ENCODE data around the gene KIF12.

The KIF12 gene

DNA sequence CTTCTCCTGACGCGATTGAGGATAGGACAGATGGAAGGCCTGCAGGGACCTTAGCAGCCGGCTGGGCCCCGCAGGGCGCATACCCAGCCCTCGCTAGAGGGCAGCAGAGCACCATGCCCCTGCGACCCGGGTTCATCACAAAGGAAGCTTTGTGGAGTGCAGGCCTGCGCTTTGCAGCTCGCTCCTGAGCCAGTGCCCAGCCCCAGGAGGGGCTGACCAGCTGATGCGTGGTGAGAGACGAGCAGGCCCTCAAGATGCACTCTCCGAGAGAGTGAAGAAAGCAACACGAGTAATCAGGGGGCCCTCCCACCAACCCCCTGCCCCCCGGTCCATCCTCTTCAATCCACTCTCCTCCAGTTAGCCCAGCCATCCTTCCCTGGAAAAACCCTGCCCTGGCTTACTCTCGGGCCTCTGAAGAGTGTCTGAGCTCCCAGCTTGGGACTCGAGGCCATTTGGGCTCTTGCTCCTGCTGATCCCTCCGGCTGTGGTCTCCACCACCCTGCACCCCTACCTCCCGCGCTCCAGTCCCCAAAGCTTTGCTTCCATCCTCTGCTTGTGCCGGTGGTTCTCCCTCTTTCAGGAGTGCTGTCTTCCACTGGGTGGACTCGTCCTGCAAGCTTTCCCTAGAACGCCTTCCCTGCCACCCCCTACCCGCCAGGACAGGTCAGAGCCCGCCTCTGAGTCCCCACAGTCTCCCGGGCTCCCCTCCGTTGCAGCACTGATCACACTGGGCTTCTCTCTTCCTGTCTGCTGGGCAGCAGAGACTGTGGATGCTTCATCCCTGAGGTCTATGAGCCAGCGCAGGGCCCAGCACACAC lies 9.1 kb upstream of the KIF12 start:
- peak; percentile 51 for FAIRE-seq
- peak; percentile 47 for DNase-seq (ENCODE audit: extremely low spot score, insufficient read length, low read depth)

DNA sequence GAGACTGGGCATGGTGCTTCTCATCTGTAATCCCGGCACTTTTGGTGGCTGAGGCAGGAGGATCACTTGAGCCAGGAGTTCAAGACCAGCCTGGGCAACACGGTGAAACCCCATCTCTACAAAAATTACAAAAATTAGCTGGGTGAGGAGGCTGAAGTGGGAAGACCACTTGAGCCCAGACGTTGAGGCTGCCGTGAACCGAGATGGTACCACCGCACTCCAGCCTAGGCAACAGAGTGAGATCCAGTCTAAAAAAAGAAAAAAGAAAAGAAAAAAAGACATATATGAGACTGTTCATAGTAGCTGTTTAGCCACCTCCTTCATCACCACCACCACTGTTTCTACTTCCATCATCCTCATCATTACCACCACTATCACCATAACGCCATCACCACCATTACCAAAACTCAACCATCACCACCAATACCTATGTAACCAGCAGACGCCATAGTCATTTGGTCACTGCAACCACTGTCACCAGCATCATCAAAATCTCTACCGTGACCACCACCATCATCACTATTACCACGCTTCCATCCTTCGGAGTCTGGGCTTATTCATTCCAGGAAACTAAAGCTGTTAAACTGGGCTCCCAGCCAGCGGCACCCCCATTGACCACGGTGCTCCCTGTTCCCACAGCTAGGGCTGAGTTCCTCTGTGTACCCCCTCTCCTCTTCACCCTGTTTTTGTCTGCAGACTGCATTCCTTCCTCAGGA lies 8.4 kb upstream of the KIF12 start:
- DNase-seq (ENCODE audit: extremely low spot score, insufficient read length, low read depth) = no peak
- no peak for FAIRE-seq

DNA sequence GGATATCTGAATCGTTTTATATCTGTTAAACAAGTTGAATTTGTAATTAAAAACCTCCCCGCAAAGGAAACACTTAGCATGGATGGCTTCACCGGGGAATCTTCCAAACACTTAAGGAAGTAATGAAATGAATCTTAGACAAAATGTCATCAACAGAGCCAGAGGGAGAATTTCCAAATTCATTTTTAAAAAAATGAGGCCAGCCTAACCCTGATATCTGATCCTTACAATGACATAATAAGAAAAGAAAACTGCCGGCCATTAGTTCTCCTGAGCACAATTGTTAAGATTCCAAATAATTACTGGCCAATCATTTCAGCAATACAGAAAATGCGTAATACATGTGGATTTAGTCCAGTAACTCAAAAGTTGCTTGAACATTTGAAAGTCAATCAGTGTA lies 6.1 kb upstream of the KIF12 start:
- FAIRE-seq (no peak), DNase-seq (ENCODE audit: extremely low spot score, insufficient read length, low read depth) (no peak)

DNA sequence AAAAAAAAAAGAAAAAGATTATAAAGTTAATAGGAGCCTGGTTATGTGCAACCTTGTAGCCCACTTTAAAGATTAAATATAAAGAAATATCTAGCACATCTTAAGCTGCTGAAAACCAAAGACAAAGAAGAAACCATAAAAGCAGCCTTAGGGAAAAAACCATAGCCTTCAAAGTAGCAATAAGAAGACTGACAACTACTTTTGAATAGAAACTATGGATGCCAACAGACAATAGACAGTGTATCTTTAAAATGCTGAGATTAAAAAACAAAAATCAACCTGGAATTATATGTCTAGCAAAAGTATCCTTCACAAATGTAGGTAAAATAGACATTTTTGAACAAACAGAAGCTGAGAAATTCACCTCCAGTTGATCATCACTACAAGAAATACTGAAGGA lies 3.4 kb upstream of the KIF12 start:
- no peak for FAIRE-seq
- DNase-seq (ENCODE audit: extremely low spot score, insufficient read length, low read depth) = no peak

DNA sequence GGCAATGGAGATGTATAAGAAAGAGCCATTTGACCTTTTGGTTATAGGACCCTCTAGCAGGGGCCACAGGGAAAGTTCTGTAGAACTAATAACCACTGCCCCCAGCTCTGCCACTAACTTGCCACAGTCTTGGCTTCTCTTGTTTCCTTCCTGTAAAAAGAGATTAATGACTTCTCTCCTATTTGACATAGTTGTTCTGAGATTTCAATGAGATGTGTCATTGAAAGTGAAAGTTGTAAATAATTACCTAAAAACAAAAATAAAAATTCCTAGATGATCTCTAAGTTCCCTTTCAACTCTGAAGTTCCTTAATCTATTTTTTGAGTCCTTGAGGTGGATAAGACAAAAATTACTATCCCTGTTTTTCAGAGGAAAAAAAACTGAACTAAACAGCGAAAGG lies 1.4 kb upstream of the KIF12 start:
- no peak for FAIRE-seq
- no peak for DNase-seq (ENCODE audit: extremely low spot score, insufficient read length, low read depth)

DNA sequence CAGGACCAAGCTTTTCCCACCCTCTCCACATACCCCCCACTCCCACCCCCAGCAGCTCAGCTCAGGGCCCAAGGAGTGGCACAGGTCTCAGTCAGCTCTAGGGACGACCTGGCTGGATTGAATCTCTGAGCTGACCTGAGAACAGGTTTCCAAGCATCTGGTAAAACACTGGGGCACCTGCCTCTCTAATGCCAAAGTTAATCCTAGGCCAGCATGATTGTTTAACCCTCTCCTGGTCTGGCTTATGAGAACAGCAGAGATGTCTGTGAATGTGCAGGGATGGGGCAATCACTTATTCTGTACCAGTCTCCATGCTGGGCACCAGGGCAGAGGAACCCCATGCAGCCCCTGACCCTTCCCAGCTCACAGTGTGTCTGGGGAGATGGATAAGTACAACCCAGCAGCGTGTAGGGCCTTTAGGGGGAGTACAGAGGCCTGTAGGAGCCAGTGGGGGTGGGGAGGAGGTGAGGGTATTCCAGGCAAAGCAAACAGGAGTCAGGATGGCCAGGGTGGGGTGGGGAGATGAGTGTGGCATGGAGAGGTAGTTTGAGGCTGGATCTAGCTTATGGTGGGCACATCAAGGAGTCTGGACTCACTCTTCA lies 678 bp upstream of the KIF12 start:
- DNase-seq (ENCODE audit: extremely low spot score, insufficient read length, low read depth) = no peak

DNA sequence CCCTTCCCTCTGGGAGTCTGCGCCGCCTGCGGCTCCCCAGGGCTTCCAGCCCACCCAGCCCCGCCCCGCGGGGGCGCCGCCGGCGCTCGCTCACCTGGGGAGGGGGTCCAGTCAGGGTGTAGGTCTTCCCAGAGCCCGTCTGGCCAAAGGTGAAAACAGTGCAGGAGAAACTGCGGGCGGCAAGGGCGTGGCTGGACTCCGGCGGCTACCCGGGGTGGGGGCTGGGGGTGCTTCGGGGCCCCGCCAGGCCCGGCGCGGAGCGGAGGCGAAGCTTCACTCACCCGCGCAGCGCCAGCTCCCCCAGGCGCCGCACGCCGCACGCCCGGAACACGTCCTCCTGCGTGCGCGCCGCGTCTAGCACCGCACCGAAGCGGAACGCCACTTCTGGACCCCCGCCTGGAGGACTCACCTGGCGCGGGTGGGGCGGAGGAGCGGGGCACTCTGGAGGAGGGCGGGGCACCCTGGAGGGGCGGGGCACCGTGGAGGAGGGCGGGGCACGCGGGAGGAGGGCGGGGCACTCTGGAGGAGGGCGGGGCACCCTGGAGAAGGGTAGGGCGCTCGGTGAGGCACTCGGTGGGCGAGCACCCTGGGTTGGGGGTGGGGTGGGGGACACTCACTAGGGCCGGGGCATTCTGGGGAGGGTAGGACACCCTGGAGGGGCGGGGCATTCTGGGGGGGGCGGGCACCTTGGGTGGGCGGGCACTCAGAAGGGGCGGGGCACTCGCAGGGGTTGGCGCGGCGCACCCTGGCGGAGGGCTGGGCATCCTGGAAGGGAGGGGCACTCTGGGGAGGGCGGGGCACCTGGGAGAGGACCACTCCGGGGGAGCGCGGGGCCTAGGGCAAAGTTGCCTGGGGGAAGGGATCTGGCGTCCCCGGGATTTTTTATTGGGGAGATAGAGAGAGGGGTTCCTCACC lies 814 bp downstream of the KIF12 start:
- no peak for DNase-seq (ENCODE audit: extremely low spot score, insufficient read length, low read depth)

More for the DNA sequence above, 678 bp upstream of the KIF12 start:
- no peak for FAIRE-seq

DNA sequence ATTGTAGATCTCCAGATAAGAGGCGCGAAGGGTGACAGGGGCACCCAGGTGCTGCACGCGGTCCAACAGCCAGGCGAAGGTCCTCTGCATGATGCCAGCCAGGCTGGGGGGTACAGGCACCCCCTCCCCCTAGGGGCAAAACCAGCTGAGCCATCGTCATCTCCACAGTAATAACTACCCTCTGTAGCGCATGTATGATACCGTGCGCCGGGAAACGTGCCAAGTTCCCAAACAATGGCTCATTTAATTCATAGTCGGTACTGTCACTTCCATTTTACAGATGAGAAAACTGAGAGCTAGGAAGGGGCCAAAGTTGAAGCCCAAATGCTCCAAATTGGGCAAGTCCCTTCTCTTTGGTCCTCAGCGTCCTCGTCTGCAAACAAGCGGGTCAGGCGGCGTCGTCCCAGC lies 1.5 kb downstream of the KIF12 start:
- no peak for FAIRE-seq
- DNase-seq (ENCODE audit: extremely low spot score, insufficient read length, low read depth) = no peak

More for the DNA sequence above, 814 bp downstream of the KIF12 start:
- no peak for FAIRE-seq

DNA sequence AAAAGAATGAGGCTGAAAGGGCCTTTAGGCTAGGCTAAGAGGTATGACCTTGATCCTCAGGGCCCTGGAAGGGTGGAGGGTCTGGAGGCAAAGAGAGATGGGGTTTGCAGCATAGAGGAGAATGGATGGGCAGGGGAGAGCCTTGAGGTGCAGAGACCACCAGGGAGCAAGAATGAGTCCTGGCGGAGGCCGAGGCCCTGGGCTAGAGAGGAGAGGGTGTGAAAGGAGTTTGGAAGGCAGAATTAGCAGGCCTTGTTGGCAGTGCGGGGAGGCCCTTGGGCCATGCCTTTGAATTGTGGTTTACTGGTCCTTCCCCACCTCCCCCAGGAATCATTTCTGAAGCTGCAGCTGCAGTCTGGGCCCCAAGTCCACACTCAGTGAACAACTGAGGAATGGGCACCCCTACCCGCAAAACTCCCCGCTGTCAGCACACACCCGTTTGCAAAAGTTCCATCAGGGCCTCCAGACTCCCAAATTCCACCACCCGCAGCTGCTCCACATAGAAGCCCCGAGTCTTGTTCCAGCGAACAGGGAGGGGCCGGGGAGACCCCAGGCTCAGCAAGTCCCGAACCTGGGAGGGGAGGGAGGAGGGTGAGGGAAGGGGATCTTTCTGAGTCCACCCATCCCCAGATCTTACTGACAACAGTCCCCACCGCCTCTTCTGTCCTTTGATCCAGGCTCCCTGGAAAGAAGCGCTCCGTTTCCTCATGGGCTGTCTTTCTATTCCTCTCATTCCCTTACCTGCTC lies 2.1 kb downstream of the KIF12 start:
- DNase-seq (ENCODE audit: extremely low spot score, insufficient read length, low read depth) = no peak
- FAIRE-seq = no peak

DNA sequence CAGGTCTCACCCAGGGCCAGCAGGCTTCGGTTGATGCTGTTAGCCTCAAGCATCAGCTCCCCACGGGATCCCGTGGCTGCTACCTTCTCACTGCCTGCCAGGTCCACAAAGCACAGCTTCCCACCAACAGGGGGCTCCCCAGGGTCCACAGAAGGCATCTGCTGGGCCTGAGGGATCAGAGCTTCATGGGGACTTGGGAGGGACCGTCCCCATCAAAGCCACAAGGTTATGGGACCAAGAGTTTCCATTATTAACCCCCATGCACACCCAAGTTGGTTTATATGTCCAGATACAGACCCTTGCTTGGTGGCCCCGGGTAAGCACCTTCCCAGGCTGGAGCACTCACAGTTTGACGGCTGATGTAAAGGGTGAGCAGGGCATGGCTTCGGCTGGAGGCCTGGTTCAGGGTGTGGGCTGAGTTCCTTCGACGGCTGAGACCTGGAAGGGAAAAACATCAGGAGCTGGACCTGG lies 3.0 kb downstream of the KIF12 start:
- FAIRE-seq (no peak), DNase-seq (ENCODE audit: extremely low spot score, insufficient read length, low read depth) (no peak)

DNA sequence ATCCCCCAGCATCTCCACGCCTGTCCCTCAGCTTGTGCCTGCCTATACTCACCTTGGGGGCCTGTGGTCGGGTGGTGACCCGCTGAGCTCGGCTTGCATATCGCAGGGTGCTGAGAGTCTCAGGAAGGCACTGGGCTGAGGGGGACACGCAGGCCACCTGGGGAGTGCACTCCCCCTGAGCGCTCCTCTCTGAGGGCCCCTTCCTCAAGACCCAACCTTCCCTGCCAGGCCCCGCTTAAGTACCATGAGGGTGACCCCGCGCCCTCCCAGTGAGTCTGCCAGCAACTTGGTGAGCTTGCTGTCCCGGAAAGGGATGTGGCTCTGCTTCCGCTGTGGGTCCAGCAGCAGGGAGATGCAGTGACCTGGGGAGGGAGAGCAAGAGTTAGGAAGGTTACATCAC lies 4.1 kb downstream of the KIF12 start:
- FAIRE-seq (no peak), DNase-seq (ENCODE audit: extremely low spot score, insufficient read length, low read depth) (no peak)

DNA sequence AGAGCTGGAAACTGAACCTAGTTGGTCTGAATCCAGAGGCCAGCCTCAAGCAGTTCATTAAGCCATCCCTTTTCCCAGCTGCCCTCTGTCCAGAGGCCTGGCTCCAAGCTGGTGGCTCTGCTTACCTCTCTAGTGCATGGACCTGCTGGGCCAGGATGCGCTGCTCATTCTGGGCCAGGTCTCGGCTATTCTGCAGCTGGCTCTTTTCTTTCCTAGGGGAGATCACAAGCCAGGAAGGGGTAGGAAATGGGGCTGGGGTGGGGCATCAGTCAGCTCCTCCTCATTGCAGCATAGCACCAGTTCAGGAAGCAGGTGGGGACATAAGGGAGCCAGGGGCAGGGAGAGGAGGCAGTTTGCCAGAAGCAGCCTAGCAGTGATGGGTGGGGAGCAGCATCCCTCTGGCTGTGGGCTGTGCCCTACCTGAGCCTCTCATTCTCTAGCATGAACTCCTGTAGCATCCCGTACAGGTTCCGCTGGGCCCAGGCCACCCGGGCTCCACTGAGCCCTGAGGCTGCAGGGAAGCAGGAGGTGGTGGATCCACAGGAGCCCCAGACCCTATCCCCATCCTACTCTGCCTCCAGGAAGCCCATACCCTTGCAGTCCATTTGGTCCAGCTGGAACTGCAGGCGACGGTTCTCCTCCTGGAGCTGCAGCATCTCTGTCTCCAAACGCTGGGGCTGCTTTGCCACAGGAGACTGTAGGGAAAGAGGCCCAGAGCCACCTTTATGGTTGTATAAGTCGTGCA lies 5.2 kb downstream of the KIF12 start:
- FAIRE-seq (no peak), DNase-seq (ENCODE audit: extremely low spot score, insufficient read length, low read depth) (no peak)

DNA sequence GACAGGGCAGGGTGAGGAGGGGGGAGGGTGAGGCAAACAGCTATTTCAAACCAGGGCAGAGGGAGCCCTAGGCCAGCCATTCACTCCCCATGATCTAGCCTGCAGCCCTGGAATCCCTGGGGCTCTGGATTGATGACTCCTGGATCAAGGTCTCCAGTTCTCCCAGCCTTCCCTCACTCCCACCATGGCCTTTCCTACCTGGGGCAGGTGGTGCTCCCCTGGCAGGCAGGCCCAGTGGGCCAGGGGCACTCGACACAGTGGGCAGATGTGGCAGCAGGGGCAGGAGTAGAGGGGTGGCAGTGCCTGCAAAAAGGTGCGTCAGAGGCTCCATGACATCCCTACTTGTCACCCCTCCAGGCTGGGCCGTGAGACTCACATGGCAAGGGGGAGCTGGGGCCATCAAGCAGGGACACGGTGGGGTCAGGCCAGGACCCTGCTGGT lies 6.0 kb downstream of the KIF12 start:
- DNase-seq (ENCODE audit: extremely low spot score, insufficient read length, low read depth) (no peak), FAIRE-seq (no peak)

DNA sequence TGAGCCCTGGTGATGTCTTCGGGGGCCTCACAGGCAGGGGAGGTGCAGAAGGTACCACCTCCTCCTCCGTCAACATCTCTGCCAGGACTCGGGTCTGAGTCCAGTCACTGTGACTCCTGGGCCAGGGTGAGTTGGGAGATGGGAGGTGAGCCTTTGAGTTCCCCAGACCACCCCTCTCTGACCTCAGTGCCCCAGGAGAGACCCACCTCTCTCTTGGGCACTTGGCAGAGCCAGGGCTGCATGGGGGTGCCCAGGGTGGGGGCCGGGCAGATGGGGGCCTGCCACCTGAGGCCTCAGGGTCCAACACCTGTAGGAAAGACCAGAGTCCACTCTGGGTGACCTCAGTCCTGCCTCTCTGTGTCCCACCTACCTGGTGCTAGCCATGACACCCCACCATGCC lies 6.8 kb downstream of the KIF12 start:
- no peak for DNase-seq (ENCODE audit: extremely low spot score, insufficient read length, low read depth)
- no peak for FAIRE-seq

DNA sequence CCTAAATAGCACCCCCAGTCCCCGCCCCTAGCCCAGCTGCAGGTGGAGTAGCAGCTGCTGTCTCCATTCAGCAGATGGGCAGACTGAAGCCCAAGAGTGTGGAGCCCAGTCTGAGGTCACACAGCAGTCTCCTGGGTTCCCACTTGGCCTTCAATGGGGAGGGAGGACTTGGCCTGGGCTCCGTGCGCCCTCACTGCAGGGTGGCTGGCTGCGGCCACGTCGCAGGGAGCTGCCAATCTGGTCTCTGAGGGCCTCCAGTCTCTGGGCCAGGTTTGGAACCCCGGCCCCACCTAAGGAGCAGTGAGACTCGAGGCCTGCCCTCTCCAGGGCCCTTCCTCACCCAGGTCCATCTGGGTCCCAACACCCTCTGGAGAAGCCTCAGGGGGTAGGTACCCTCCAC lies 7.4 kb downstream of the KIF12 start:
- FAIRE-seq = no peak
- DNase-seq (ENCODE audit: extremely low spot score, insufficient read length, low read depth) = no peak

DNA sequence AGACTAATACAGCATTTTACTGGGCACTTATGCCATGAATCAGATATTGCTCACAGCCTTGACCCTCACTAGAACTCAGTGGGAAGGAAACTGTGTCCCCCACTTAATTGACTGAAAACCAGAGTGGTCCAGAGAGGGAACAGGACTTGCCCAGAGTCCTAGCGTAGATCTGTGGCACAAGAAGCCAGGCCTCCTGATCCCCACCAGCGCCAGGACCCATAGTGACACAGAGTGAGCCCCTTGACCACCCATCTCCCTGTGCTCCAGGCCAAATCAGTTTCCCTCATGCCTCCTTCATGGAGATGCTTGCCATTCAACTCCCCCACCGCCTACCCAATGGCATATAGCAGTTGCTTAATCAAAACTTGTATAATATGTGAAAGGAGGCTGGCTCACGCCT lies 8.3 kb downstream of the KIF12 start:
- FAIRE-seq = no peak
- no peak for DNase-seq (ENCODE audit: extremely low spot score, insufficient read length, low read depth)

DNA sequence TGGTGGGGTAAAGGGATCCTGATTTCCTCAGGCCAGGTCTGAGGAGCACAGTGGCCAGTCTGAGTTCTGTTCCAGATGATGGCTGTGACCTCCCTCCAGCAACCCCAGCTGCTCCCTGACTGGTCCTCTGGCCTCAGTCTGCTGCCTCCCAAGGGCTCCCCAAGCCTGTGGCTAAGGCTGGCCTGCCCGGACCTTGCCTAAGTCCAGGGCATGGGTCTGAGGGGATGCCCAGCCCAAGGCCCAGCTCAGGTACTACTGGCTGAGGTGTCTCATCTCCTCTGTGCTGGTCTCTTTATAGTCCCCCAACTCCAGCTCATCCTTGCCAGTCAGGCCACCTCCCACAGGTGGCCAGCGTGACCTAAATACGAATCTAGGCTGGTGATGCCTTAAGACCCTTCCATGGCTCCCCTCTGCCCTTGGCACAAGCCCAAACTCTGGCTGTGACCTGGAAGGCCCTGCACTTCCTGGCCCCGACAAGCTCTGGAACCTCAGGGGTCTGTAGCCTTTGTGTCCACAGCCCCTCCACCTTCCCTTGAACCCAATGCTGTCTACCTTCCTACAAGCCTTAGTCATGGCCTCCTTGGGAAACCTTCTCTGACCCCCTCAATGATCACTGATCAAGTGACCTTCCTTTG lies 9.8 kb downstream of the KIF12 start:
- no peak for DNase-seq (ENCODE audit: extremely low spot score, insufficient read length, low read depth)
- FAIRE-seq = no peak

DNA sequence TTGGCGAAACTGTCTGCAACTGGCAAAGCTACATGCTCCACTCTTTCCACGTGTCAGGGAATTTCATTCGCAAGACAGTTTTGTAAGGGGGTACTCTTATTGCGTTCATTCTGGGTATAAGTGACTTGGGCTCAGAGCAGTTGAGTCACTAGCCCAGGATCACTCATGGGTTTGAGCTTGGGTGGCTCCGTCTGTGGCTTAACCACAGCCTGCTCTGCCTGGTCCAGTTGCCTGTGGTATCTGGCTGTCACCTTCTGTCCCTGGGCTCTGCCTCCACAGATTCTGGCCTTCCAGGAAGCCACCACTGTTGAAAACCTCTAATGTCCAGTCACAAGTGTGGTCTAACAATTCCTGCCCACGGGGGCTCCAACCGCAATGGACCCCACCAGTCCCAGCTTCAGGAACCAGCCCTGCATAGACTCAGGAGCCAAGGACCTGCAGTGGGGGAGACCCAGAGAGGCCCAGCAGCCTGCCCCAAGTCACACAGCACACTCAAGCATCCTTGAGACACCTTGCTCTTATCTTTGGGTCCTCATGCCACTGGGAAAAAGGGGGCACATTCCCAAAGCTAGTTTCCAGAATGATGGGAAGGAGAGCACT lies 10.4 kb downstream of the KIF12 start:
- DNase-seq (ENCODE audit: extremely low spot score, insufficient read length, low read depth) (no peak), FAIRE-seq (no peak)

All from GM18507 (cell line).